Fibroblast of lung (primary cell): ENCODE results near the gene TRAP1. TPM values are rescaled to one million over a fixed set of nuclear protein-coding genes. Genes with fewer than 3 reads are reported as not detected.

Source experiments
- DNase-seq, 2 donors: peaks; one replicate each; pipeline versions ENCODE4 v3.0.0 to v3.0.0-alpha.2; 2010; ENCODE audit warnings: low read depth in 2 of 2
- H2AFZ ChIP-seq: 2 replicates; pipeline ENCODE4 v1.5.1; 2012; ENCODE audit warnings: low read length, control low read depth, inconsistent platforms
- H3K27ac ChIP-seq: 2 replicates; pipeline ENCODE4 v1.5.1; 2011; ENCODE audit warnings: low read length, control low read depth; ENCODE audit not compliant: insufficient read depth
- H3K27me3 ChIP-seq: 2 replicates; pipeline ENCODE4 v1.5.1; 2011; ENCODE audit warnings: mild to moderate bottlenecking, low read length; ENCODE audit not compliant: control insufficient read depth, insufficient read depth
- H3K36me3 ChIP-seq: 2 replicates; pipeline ENCODE4 v1.5.1; 2011; ENCODE audit warnings: low read length; ENCODE audit not compliant: control insufficient read depth, insufficient read depth
- H3K4me1 ChIP-seq: 2 replicates; pipeline ENCODE4 v1.5.1; 2011; ENCODE audit warnings: low read length; ENCODE audit not compliant: control insufficient read depth, insufficient read depth; ENCODE audit errors: extremely low read depth
- H3K4me2 ChIP-seq: 2 replicates; pipeline ENCODE4 v1.5.1; 2011; ENCODE audit warnings: low read length, control low read depth; ENCODE audit not compliant: insufficient read depth; ENCODE audit errors: extremely low read depth
- H3K4me3 ChIP-seq, 4 experiments: fragments of 200-600 bp in 1 of 4; sonication (generic) in 1 of 4; replicated peaks in 1 of 4; 2 replicates each; pipeline ENCODE4 v1.5.1; 2011 to 2016; ENCODE audit warnings: low read length in 4 of 4, low read depth in 3 of 4, mild to moderate bottlenecking in 3 of 4, control low read depth in 2 of 4, inconsistent platforms in 1 of 4, mixed read lengths in 1 of 4; ENCODE audit not compliant: insufficient read depth in 1 of 4; ENCODE audit errors: control extremely low read depth in 1 of 4
- H3K79me2 ChIP-seq: 2 replicates; pipeline ENCODE4 v1.5.1; 2012; ENCODE audit warnings: mild to moderate bottlenecking, low read length, inconsistent platforms; ENCODE audit not compliant: control insufficient read depth, insufficient read depth
- H3K9ac ChIP-seq: 2 replicates; pipeline ENCODE4 v1.5.1; 2011; ENCODE audit warnings: mild to moderate bottlenecking, low read length, control low read depth; ENCODE audit not compliant: insufficient read depth
- H3K9me3 ChIP-seq: 2 replicates; pipeline ENCODE4 v1.5.1; 2012; ENCODE audit warnings: low read depth, low read length; ENCODE audit not compliant: control insufficient read depth, insufficient read depth
- H4K20me1 ChIP-seq: 2 replicates; pipeline ENCODE4 v1.5.1; 2011; ENCODE audit warnings: low read length; ENCODE audit not compliant: control insufficient read depth, insufficient read depth; ENCODE audit errors: extremely low read depth
- EZH2 ChIP-seq: IDR thresholded peaks from 2 replicates; pipeline ENCODE4 v1.5.1; 2012; ENCODE audit warnings: low read length, control low read depth, mild to moderate bottlenecking; ENCODE audit errors: missing control alignments
- polyA plus RNA-seq, 2 donors: library from polyadenylated mRNA; depleted of rRNA in 1 of 2; stranded (reverse) in 1 of 2; unstranded in 1 of 2; fragments of >200 nt; gene quantifications; 2 replicates each; pipeline ENCODE4 v1.2.1, GENCODE V29; 2011 to 2012; ENCODE audit warnings: missing spikeins in 1 of 2
- total RNA-seq: library from RNA; depleted of rRNA; stranded (reverse); fragments of >200 nt; gene quantifications from 2 replicates; pipeline ENCODE4 v1.2.1, GENCODE V29; 2014
- TF ChIP-seq, protein P1 (sequence below), 2 donors: IDR thresholded peaks in 1 of 2; conservative IDR thresholded peaks in 1 of 2; 1 replicate in 1 of 2; 2 replicates in 1 of 2; pipeline ENCODE4 v1.5.1; 2011 to 2012; ENCODE audit warnings: low read length in 2 of 2, control low read depth in 1 of 2, inconsistent platforms in 1 of 2, low read depth in 1 of 2, mild to moderate bottlenecking in 1 of 2

TRAP1 gene
- total and polyA plus RNA-seq, 2 donors (not counting 1 experiment from before 2014, with no cell fraction given) = 52.1 to 97.8 TPM

DNA sequence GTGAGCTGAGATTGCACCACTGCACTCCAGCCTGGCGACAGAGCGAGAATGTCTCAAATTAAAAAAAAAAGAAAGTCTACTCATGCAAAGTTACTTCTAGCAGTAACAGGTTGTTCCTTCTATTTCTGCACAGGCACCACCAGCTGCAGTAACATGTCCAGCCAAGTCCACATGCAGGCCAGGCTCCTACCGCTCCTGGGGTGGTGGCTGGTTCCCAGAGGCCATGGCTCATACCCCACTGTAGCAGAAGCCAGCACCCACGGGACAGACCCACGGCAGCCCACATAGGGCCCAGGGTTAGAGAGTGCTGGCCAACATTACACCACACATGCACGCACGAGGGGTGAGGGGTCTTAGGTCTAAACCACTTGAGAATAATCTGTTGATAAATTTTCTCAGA is 26.7 kb upstream of the TRAP1 start:
- Histone ChIP-seq H4K20me1 (no peaks in the 10 kb centered on the region), H3K36me3 (peaks cover 37% of the 10 kb centered on the region), H3K4me2 (no peak overlapping the region), H3K9ac (no peak overlapping the region), H3K4me1 (peaks cover 7% of the 10 kb centered on the region), H3K27me3 (no peaks in the 10 kb centered on the region), H3K4me3 (no peak overlapping the region), H3K27ac (no peak overlapping the region), H3K79me2 (no peaks in the 10 kb centered on the region), H2AFZ (no peak overlapping the region), H3K9me3 (no peaks in the 10 kb centered on the region)
- DNase-seq = no peak
- no peak for TF ChIP-seq EZH2
- TF ChIP-seq, protein P1, sequence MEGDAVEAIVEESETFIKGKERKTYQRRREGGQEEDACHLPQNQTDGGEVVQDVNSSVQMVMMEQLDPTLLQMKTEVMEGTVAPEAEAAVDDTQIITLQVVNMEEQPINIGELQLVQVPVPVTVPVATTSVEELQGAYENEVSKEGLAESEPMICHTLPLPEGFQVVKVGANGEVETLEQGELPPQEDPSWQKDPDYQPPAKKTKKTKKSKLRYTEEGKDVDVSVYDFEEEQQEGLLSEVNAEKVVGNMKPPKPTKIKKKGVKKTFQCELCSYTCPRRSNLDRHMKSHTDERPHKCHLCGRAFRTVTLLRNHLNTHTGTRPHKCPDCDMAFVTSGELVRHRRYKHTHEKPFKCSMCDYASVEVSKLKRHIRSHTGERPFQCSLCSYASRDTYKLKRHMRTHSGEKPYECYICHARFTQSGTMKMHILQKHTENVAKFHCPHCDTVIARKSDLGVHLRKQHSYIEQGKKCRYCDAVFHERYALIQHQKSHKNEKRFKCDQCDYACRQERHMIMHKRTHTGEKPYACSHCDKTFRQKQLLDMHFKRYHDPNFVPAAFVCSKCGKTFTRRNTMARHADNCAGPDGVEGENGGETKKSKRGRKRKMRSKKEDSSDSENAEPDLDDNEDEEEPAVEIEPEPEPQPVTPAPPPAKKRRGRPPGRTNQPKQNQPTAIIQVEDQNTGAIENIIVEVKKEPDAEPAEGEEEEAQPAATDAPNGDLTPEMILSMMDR (conservative IDR thresholded peaks at IDR 0.05 in 1 of 2, IDR thresholded peaks at IDR 0.05 in 1 of 2; ENCODE audit: low read depth in 1 of 2, low read length in 2 of 2) = no peak

DNA sequence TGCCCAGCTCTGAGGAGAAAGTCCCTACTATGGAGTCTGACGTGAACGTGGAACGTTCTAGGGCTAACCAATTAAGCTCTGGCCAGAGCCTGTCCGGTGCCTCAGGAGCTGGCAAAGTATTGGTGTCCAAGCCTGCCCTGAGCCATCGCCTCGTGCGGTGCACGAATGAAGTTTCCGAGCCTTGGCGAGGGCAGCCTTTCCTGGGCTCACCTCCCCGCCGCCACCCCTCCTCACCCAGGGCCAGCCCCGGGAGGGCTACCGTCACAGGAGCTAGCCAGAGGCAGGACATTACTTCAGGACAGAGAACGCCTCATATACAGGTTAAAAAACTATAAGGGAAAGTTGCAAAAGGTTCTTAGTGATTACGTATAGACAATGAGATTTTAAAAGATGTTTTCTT is 23.6 kb upstream of the TRAP1 start:
- Histone ChIP-seq H3K4me1 (peaks cover 4% of the 10 kb centered on the region), H3K4me3 (no peak overlapping the region), H2AFZ (no peak overlapping the region), H3K36me3 (peaks cover 51% of the 10 kb centered on the region), H3K27ac (no peak overlapping the region), H4K20me1 (no peaks in the 10 kb centered on the region), H3K9ac (no peak overlapping the region), H3K79me2 (no peaks in the 10 kb centered on the region), H3K4me2 (no peak overlapping the region), H3K27me3 (no peaks in the 10 kb centered on the region), H3K9me3 (no peaks in the 10 kb centered on the region)
- TF ChIP-seq EZH2 = no peak
- TF ChIP-seq, protein P1 (conservative IDR thresholded peaks at IDR 0.05 in 1 of 2, IDR thresholded peaks at IDR 0.05 in 1 of 2; ENCODE audit: low read depth in 1 of 2, low read length in 2 of 2) = no peak
- no peak for DNase-seq

DNA sequence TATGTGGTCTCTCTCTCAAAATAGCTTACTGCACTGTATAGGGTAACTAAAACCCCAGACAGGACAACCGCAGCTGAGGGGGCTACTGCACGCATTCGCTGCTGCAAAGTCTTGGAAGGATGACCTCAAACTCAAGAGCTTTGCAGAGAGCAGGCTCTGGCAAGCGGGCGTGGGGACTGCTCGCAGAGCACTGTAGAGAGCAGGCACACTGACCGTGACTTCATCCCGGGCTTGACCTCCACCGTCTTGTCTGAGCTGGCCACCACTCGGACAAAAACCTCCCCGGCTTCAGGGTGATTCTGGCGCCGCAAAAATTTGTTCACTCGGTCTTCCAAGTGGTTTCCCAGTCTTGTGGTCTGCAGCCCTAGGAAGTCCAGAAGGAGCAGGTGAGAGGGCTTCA is 22.9 kb upstream of the TRAP1 start:
- Histone ChIP-seq H3K4me3 (no peak overlapping the region), H3K9ac (no peak overlapping the region), H3K79me2 (no peaks in the 10 kb centered on the region), H3K27ac (no peak overlapping the region), H3K36me3 (peaks cover 51% of the 10 kb centered on the region), H4K20me1 (no peaks in the 10 kb centered on the region), H3K27me3 (no peaks in the 10 kb centered on the region), H3K4me1 (no peaks in the 10 kb centered on the region), H3K9me3 (no peaks in the 10 kb centered on the region), H2AFZ (no peak overlapping the region), H3K4me2 (no peak overlapping the region)
- TF ChIP-seq EZH2 = no peak
- TF ChIP-seq, protein P1 (conservative IDR thresholded peaks at IDR 0.05 in 1 of 2, IDR thresholded peaks at IDR 0.05 in 1 of 2; ENCODE audit: low read depth in 1 of 2, low read length in 2 of 2) = no peak
- no peak for DNase-seq
